Stimulated activated CD4-positive, alpha-beta T cell treated with anti-CD3 and anti-CD28 coated beads, Interleukin-15, amount 100 ng/mL, for 48 hours (primary cell): ENCODE data around the gene EPS8.
"Not testable (repeated sequence)": the region's sequence is repeated elsewhere in the genome, so short reads cannot be mapped to it uniquely, and the experiment has no call there.

Source experiments
- DNase-seq, 2 donors: peaks; one replicate each; pipeline ENCODE4 v3.0.0-alpha.2; 2020; ENCODE audit warnings: low read depth in 2 of 2

The EPS8 gene

GRCh38 chr12:15756822-15757221, 32.4 kb downstream of the EPS8 start:
- no peak for DNase-seq

DNA sequence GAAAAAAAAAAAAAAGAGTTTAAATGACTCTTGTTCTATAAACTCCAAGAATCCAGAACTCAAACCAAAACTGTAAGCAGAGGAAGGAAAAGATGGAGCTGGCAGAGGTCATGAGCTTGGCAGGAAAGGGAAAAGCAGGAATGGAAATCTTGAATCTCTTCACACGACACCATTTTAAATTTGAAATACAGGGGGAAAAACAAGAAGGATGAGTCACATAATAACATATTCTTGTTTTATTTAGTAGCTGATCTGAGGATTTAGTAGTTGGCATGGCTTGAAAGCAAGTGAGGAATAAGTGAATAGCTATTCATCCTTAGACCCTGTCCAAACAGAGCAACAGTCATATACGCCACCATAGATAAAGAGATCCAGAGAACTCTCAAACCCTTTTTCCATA, 35.0 kb downstream of the EPS8 start:
- DNase-seq: no peak

DNA sequence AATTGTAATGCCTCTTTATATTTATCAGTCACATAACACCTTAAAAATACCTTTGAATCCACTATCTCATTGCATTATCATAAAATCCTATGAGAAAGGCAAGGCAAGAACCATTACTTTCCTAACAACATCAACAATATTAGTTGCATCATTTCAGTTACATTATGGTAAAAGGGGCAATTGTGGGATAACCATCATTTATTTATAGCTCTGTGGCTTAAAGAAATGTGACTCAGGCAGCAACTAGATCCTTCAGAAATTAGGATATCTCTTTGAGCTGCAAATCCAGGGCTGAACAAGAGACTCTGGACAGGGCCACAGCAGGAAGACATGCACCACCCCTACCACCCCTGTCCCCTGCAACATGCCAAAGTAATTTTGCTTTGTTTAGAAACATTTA, 36.4 kb downstream of the EPS8 start:
- no peak for DNase-seq

GRCh38 chr12:15751741-15752140, 37.4 kb downstream of the EPS8 start:
- DNase-seq: no peak

- no peak for DNase-seq
Measured at GRCh38 chr12:15749937-15750336, 39.3 kb downstream of the EPS8 start.

GRCh38 chr12:15741870-15742269, 47.3 kb downstream of the EPS8 start:
- DNase-seq: not testable (repeated sequence)

GRCh38 chr12:15741082-15741481, 48.1 kb downstream of the EPS8 start:
- DNase-seq: no peak

DNA sequence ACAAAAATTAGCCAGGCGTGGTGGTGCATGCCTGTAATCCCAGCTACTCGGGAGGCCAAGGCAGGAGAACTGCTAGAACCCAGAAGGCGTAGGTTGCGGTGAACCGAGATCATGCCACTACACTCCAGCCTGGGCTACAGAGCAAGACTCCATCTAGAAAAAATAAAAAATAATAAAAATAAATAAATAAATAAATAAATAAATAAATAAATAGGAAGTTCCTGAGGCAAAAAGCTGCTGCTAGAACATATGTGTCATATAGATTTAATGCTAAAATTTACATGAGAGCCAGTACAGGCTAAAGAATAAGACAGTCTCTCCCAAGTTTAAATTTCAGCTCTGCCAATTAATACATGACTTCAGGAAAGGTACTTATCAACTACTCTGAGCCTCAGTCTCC, 48.8 kb downstream of the EPS8 start:
- DNase-seq: not testable (repeated sequence)

DNA sequence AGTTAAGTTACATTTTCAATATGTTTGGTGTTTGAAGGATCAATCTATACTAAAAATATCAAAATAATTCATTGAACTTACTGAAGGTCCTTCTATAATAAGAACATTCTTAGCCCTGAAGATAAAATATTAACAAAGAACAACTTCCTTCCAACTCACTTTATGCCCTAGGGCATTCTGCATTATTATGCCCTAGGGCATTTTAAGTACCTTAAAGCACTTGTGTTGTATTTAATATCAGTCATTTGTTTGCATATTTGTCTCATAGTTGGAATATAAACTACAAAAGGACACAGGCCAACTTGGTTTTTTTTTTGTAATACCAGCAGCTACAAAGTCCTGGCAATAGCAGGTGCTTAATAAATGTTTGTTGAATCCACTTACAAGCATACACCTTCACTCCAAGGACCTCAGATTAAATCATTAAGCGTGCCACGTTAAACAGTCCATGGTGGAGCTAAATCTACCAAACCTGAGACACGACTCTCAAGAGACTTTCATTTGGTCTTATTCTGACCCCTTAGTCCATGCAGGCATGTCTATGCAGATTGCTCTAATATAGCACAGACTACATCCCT, 50.7 kb downstream of the EPS8 start:
- DNase-seq: no peak

- no peak for DNase-seq
Measured at GRCh38 chr12:15735837-15736615, 53.2 kb downstream of the EPS8 start.

DNA sequence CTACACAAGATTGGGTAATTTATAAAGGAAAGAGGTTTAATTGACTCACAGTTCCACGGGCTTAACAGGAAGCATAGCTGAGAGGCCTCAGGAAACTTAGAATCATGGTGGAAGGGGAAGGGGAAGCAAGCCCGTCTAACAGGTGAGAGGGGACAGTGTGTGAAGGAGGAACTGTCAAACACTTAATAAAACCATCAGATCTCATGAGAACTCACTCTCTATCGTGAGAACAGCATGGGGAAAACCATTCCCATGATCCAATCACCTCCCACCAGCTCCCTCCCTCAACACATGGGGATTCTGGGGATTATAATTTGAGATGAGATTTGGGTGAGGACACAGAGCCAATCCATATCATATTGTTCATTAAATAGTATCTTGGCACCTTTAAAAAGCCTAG, 56.1 kb downstream of the EPS8 start:
- no peak for DNase-seq

GRCh38 chr12:15732341-15733061, 56.7 kb downstream of the EPS8 start:
- no peak for DNase-seq

- no peak for DNase-seq
Measured at GRCh38 chr12:15731940-15732339, 57.2 kb downstream of the EPS8 start.

GRCh38 chr12:15729097-15729496, 60.1 kb downstream of the EPS8 start:
- no peak for DNase-seq

DNA sequence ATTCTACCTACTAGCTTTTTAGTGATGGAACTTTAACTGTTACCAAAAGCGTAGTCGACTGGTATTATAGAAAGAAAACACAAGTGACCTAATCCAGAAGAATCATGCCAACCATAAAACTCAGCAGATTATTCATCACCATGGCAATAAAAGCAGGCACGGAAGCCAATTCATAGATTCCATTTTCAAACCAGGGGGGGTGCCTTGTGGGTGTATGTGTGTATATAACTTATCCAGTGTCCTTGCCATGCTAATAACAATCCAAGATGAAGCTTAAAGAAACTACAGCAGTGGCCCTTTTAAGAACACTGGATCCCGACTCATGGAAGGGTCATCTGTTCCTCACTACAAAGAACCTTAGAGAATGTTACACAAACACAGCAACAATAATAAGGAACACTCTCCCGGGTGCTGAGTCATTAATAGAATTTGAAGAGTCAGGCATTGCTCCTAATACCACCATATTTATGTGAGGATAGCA, 61.0 kb downstream of the EPS8 start:
- no peak for DNase-seq

DNA sequence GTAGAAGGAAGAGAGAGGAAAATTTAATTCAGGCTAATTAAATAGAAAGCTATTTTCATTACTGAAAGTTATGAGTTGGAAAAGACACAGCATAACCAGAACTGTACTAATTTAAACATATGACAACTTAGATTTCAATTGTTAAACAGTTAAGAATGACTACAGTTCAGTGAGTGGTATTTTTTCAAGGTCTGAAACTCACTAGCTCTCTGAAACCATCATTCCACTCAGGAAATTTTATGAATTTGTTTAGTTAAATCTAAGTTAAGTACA, 62.4 kb downstream of the EPS8 start:
- DNase-seq: no peak

DNA sequence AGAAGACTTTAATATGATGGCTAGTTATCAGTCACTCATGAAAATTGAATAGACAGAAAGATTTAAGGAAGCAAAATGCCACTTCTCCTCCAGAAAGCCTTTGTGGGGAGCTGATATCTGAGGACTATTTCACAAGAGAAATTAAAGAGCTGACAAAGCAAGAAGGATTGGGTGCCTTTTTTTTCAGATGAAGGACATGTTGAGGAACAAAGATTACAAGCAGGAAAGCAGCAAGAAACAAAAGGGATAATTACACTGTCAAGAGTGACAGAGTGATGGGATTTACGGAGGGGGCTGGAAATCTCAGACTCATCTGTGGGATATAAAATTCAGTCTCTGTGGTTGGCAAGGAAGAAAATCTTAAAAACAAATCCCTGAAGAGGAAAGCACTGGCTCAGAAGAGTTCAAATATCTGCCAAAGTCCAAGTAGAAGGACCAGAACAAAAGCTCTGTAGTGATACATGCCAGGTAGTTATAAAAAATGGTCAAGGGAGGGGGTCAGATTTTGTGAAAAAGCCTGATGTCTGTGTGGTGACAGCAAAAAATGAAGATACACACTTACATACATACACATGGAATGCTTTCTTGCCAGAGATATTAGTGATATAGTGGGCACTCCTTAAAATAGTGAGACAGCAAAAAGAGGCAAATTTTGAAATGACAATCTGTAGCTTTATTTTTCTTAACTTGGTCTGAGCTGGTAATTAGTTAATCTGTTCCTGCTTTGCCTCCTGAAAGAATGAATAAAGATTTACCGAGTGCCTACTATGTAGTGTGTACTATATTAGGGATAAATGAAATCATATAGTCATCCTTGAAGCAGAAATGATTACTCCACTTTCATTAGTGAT, 62.9 kb downstream of the EPS8 start:
- no peak for DNase-seq

DNA sequence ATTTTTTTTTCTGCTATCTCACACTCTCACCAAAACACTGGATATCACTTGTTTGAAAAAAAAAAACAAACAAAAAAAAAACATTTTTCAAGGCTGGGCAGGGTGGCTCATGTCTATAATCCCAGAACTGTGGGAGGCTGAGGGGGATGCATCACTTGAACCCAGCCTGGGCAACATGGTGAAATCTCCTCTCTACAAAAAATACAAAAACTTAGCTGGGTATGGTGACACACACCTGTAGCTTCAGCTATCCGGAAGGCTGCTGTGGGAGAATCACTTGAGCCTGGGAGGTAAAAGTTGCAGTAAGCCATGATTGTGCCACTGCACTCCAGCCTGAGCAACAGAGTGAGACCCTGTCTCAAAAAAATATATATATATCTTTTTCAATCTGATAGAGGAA, 66.2 kb downstream of the EPS8 start:
- DNase-seq: no peak

DNA sequence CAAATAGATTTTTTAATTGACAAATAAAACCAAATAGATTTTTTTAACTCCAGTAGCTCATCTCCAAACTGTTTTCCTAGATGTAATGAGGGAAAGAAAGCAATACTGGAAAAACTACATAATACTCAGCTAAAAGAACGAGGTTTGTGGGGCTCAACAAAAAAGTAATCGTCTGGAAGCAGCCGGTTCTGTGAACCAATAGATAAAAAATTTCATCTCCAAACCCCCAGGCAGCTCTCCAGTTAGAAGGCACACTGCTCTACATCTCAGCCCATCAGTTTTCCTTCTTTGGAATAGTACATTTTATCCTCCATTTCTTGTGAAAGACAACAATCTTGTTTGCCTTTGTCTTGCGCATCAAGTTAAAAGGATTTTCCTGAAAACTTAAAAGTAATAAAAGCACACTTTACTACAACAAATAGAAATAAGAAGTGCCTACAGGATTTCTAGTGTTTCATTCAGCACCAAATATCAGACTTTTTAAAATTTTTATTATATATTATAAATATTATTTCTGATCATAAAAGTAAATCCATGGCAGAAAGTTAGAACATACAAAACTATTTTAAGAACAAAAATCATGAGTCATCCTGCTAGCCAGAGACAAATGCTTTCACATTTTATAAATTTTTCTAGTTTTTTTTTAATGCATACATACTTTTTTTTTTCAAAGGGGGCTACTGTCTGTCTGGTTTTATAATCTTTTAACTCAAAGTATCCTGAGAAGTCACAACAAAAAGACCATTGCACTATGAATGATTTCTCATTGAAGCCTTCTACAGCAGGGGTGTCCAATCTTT, 67.7 kb downstream of the EPS8 start:
- no peak for DNase-seq

GRCh38 chr12:15720295-15720694, 68.9 kb downstream of the EPS8 start:
- DNase-seq: no peak

GRCh38 chr12:15719230-15719629, 70.0 kb downstream of the EPS8 start:
- DNase-seq: no peak
